Stimulated activated CD8-positive, alpha-beta memory T cell treated with anti-CD3 and anti-CD28 coated beads, Interleukin-7, amount 100 ng/mL, for 1 hour (primary cell): Measurements from ENCODE around the gene MYCBPAP.

Source experiments
- DNase-seq, 2 donors: peaks; one replicate each; pipeline ENCODE4 v3.0.0-alpha.2; 2020; ENCODE audit warnings: low read depth in 2 of 2

The MYCBPAP gene

DNA sequence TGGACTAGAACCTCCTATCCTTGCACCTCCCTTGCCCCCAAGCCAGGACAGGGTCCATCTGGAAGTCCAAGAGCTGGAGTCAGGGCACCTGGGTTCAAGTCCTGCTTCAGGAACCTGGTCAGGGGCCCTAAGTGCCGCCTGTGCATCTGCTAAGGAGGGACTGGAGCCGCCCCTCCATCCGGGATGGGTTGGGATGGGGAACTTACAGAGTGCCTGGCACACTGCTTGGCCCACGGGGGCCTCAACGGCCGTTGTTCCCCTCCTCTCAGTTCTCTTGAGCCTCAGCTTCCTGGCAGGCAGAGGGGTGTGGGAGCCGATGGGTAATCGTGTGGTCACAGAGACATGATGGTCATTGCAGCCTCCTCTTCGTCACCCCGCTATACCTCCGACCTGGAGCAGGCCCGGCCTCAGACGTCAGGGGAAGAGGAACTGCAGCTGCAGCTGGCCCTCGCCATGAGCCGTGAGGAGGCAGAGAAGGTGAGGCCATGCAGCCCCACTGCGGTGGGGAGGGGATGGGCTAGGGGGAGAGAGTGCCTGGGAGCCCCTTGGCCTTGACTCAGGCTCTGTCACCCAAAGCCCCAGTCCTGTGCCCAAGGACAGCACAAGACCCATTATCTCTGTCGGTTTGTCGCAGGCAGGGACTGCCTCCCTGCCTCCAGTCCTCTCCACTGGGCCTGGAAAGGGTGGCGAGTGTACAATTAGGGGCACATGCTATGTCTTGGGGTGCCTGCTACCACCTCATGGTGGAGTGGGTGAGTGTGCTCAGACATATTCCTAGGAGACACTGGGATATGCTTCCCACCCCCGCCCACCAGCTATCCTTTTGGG lies 29.7 kb downstream of the MYCBPAP start:
- no peak for DNase-seq

DNA sequence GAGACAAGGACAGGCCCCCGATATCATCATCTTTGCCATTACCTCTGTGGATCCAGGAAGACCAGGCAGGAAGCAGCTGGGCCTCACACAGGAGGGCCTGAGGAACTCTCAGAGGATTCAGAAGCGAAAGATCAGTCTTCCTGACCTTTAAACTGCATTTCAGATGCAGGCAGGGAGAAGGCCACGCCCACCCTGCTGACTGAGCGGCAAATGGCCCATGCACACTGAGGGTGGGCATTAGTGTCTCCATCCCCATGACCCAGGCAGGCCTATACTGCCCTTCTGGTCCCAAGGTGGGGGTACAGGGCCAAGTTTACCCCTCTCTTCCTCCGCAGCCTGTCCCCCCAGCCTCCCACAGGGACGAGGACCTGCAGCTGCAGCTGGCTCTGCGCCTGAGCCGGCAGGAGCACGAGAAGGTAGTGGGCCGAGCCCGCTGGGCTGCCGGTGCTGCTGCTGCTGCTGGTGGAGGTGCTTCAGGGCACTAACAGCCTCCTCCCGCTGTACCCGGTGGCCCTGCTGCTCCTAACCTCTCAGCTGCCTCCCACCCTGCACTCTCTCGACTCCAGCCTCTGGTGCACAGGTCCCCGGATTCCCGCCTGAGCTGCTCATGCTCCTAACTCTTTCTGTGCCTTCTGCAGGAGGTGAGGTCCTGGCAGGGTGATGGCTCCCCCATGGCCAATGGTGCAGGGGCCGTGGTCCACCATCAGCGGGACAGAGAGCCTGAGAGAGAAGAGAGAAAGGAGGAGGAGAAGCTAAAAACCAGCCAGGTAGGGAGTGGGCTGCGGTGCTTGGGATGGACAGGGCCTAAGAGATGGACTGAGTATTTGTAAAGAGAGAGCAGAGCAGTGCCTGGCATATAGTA lies 30.5 kb downstream of the MYCBPAP start:
- no peak for DNase-seq

DNA sequence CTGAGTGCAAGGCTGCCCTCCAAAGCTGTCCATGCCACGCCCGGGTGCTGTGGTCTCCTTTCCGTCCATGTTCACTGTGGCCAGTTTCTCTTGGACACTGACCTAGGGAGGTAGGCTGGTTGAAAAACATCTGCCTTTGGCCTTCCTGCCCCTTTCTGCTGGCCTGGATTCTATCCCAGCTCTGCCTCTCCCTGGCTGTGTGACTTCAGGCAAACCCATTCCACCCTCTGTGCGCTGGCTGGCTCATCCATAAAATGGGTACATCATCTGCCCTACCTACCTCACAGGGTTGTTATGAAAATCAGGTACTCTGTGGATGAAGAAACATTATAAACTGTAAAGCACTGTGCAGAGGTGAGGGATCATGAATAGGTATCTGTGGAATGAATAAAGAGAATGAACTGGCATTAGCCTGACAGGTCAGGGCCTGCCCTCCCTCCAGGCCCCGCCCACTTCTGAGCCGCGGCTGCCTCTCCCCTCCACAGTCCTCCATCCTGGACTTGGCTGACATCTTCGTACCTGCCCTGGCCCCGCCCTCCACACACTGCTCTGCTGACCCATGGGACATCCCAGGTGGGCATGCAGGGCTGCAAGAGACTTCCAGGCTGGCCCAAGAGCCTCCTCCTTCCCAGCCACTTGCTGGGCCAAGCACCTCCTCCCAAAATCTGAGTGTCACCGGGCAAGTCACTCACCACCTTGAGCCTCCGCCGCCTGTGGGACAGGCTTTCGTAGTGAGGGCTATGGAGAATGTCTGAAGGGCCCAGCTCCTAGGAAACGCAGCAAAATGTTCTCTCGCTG lies 31.7 kb downstream of the MYCBPAP start:
- DNase-seq, result no peak

DNA sequence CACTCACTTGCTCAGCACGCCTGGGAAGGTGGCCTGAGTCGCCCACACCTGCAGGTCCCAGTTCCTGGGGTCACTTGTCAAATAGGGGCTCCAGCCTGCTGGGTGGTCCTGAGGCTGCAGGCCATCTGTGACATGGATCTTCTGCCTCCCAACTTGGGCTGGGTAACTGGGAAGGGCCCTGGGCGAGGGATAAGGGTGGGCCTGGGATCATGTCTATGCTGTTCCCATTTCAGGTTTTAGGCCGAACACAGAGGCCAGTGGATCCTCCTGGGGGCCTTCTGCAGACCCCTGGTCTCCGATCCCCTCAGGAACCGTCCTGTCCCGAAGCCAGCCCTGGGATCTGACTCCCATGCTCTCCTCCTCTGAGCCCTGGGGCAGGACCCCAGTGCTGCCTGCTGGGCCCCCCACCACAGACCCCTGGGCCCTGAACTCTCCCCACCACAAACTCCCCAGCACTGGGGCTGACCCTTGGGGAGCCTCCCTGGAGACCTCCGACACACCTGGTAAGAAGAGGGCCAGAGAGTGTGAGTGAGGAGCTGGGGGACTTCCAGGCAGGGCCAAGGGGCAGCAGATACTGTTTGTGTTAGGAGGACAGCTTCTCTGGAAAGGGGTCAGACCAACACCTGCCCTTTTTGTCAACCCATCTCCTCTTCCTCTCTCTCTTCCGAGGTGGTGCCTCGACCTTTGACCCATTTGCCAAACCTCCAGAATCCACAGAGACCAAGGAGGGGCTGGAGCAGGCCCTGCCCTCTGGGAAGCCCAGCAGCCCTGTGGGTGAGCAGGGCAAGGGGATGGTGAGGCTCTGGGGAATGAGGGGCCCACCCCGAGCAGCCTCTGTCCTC lies 32.5 kb downstream of the MYCBPAP start:
- DNase-seq, result no peak

DNA sequence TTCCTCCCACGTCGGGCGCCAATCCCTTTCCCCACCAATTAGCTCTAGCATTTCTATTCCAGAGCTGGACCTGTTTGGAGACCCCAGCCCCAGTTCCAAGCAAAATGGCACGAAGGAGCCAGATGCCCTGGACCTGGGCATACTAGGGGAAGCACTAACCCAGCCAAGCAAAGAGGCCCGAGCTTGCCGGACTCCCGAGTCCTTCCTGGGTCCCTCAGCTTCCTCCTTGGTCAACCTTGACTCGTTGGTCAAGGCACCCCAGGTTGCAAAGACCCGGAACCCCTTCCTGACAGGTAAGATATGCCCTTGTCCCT lies 33.1 kb downstream of the MYCBPAP start:
- no peak for DNase-seq

DNA sequence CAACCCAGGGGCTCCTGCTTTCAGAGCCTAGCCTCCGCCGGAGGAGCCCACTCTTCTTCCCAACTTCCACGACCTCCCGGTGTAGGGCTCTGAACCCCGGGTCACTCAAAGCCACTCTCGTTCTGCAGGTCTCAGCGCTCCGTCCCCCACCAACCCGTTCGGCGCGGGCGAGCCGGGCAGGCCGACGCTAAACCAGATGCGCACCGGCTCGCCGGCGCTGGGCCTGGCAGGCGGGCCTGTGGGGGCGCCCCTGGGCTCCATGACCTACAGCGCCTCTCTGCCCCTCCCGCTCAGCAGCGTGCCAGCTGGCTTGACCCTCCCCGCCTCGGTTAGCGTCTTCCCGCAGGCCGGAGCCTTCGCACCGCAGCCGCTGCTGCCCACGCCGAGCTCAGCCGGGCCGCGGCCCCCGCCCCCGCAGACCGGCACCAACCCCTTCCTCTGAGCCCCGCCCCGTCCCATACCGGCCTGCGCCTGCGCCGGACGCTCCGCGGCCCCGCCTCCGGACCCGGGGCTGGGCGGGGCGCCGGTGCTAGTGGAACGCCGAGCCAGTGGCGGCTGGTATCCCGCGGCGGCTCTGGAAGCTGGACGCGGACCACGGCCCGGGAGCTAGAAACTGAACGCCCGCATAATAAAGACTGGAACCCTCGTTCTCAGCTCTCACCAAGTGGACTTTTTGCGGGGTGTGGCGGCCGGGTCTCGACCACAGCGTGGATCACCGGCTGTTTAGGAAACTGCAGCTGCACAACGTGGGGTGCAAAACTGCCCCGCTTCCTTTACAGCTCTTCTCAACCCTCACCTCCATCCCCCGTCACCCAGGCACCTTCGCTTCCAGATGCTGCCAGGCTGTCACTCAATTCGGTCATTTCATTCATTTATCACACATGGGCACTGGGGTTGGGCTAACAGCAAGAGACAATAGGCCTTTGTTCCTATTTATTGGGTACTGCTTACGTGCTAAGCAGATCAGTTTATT lies 33.8 kb downstream of the MYCBPAP start:
- DNase-seq, result peak; percentile 66 to 77

DNA sequence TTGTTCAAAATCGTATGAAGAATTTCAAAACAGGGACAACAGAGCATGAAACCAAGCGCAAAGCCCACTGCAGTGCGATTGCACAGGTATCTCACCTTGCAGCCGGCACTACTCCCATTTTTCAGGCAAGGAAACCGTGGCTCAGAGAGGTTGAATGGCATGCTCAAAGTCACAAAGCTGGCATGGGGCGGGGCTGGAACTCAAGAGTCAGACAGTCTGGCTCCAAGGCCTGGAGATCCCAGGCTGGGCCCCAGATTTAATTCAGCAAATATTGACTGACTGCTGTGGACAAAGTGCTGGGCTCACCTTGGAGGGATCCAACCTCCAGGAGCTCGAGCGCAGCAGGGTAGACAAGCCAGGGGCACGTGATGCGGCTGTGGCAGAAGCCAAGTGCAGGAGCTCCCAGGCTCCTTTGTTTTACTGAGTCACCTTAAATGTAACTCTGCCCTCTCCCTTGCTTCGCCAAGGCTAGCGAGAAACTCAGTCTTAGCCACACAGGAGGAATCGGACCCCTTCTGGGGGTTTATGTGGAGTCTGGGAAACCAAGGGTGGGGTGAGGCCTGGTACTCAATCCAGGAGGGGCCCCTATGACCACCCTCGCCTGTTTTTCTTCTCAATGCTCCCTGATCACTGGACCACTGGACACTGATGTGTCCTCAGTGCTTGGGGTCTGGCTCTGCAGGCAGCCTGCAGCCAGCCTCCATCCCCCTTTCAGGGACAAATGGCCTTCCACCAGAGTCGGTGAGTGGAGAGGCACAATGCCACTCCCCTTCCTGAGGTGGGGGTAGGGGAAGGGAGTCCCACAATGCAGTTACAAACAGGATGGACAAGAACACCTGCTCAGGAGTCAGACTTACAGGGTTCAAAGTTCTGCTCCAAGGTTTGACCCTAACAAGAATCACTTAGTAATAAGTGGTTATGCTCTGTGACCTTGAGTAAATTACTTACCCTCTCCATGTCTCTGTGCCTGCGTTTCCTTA lies 34.8 kb downstream of the MYCBPAP start:
- no peak for DNase-seq

DNA sequence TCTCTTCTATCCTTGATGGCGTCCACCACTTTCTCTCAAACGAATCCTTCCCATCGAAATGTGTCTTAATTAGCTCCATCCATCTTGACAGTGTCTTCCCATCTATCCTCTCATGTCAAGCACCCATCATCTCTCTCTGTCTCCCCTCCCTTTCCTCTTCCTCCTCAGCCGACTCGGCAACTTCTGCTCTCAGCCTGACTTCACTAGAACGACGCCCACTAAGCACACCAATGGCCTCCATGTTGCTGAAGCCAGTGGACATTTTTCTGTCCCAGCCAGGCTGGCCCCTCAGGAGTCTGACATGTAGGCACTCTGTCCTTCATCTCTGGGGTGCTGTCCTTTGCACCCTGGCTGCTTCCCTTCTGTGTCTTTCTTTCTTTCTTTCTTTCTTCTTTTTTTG lies 36.3 kb downstream of the MYCBPAP start:
- no peak for DNase-seq

DNA sequence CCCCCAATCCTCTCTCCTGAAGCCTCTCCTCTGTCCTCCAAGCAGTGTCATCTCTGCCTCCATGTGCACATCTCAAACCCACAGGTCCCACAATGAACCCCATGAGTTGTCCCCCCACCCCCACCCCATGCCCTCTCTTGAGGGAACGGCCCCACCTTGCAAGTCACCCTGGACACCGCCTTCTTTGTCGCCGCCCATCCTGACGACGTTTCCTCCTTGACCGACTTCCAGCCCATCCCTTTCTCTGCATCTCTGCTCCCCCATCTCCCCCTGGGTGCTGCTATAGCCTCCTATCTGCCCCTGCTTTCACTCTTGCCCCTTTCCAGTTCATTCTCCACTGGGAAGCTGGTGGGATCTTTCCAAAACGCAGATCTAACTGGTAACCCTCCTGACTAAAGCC lies 37.1 kb downstream of the MYCBPAP start:
- DNase-seq, result no peak

DNA sequence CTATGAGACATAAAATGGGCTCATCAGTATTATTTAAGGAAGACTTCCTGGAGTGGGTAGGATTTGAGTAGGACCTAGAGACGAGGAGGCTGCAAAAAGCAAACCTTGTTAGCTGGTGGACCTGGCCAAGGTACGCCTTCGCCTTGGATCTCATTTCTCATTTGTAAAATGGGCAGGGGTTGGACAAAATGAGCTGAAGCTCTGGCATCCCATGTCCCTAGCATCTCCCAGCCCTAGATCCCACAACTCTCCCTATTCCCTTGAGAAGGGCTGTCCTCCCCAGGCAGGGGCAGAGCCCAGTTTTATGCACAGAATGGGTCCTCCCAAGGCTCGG lies 38.4 kb downstream of the MYCBPAP start:
- no peak for DNase-seq

DNA sequence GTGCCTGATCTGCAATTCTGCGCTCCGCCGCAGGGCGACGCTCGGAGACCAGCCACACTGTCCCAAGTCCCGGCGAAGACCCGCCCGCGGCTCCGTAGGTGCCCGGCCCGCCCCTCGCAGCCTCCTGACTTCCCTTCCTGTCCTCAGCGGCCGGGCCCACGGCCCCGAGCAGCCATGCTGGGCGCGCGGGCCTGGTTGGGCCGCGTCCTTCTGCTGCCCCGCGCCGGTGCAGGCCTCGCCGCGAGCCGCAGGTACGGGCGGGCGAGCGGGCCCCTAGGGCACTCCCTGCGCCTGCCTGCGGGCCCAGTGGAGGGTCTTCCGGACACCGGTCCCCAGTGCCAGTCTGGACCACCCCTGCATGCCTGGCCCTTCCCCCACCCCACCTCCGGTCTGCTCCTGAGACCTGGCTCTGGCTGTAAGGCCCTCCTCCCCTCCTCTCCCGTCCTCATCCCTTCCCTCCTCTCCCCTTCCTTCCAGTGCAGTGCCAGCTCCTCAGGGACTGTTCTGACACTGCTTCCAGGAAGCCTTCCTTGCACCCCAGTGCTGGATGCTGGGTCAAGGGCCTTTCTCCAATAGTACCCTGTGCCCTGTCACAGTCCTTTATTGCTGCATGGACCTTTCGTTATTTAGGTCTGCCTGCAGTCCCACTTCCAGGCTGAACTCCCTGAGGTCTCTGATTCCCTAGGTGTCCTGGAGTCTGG lies 38.9 kb downstream of the MYCBPAP start, which contains the start of gene SPATA20:
SPATA20 (plus strand) TSS at position 140 of the 701 bp plus-strand sequence; CDS start at position 175, 35 bp downstream.
- peak; percentile 61 to 71 for DNase-seq

DNA sequence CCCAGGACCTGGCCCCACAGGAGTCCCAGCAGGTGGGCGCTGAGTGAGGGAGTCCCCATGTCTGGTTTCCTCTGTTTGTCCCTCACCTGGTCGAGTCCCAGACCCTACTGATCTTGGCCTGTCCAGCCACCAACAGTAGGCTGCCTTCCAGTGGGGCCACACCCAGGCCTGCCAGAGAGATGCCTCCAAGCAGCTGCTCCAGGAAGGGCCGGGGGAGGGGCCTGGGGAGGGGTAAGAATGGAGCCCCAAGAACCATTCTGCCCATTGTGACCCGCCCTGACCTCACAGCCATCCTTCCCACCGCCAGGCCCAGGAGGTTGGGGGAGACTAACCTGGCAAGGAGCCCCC lies 39.5 kb downstream of the MYCBPAP start:
- DNase-seq, result no peak

DNA sequence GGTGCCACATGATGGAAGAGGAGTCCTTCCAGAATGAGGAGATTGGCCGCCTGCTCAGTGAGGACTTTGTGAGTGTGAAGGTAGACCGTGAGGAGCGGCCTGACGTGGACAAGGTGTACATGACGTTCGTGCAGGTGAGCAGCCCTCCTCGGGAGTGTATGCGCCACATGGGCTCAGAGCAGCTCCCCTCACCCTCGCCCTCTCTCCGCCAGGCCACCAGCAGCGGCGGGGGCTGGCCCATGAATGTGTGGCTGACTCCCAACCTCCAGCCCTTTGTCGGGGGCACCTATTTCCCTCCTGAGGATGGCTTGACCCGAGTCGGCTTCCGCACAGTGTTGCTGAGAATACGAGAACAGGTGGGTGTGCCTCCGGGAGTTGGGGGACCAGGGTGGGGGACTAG lies 40.6 kb downstream of the MYCBPAP start:
- DNase-seq, result no peak

DNA sequence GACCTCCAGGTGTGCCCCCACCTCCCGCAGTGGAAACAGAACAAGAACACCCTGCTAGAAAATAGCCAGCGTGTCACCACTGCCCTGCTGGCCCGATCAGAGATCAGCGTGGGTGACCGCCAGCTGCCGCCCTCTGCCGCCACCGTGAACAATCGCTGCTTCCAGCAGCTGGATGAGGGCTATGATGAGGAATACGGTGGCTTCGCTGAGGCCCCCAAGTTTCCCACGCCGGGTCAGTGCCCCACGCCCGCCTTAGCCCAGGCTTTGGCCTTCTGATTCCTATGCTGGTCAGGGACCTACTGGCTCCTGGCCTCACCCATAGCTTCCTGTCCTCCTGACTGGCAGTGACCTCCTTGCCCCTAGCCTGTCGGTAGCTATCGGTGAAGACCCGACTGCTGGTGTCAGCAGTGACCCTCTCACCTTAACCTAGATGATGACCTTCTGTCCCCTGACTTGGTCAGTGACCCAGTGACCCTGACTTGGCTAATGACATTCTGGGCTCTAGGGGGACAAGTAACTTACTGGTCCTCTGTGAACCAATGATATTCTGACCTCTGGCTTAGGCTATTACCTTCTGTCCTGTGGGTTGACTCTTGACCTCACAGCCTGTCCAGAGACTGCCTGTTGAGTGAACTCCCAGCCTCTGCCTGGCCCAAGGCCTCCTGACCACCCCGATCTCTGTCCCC lies 41.2 kb downstream of the MYCBPAP start:
- no peak for DNase-seq

DNA sequence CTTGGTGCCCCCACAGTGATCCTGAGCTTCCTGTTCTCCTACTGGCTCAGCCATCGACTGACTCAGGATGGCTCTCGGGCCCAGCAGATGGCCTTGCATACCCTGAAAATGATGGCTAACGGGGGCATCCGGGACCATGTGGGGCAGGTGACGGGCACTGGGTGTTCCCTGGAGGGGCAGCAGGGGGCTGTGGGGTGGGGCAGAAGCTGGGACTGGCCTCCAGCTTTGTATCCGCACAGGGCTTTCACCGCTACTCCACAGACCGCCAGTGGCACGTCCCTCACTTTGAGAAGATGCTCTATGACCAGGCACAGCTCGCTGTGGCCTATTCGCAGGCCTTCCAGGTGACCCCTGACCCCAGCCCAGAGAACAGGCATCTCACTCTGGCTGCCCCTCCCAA lies 41.7 kb downstream of the MYCBPAP start:
- no peak for DNase-seq

DNA sequence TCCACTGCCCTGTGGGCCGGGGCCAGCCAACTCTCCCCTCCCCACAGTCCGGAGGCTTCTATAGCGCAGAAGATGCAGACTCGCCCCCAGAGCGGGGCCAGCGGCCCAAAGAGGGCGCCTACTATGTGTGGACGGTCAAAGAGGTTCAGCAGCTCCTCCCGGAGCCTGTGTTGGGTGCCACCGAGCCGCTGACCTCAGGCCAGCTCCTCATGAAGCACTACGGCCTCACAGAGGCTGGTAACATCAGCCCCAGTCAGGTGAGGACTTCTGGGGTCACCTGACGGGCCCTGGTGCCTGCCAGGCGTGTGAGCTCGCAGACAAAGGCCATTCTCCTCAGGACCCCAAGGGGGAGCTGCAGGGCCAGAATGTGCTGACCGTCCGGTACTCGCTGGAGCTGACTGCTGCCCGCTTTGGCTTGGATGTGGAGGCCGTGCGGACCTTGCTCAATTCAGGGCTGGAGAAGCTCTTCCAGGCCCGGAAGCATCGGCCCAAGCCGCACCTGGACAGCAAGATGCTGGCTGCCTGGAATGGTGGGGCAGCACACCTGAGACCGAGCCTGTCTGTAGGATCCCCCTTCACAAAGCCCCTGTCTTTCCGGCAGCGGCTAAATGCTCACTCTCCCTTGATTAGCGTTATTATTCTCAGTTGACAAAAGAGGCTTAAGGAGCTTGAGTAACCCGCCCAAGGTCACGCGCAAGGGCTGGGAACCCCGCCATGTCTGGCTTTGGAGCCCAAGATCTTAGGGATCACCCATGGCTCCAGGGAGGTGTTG lies 42.6 kb downstream of the MYCBPAP start:
- DNase-seq, result no peak

DNA sequence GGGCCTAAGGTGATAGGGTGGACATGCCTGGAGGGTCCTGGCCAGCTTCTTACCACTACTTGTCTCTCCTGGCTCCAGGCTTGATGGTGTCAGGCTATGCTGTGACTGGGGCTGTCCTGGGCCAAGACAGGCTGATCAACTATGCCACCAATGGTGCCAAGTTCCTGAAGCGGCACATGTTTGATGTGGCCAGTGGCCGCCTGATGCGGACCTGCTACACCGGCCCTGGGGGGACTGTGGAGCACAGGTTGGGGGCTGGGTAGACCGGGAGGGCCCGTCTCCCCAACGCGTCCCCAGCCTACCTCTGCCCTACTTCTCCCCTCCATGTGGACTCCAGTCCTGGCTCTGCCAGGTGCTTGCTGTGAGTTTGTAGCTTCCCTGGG lies 43.2 kb downstream of the MYCBPAP start:
- DNase-seq, result no peak
